ENCODE results near the gene TIE1.

GRCh38 chr1:43286533-43286932 is 14.2 kb upstream of the TIE1 start:
- no peak for TF ChIP-seq CTCF (conservative IDR thresholded peaks at IDR 0.05)
- no peak for TF ChIP-seq EZH2 (IDR thresholded peaks at IDR 0.05; ENCODE audit: low read depth)
